ENCODE measurements around the gene TOLLIP.
A peak's percentile ranks its signal among the peaks of the same experiment; 100 is the strongest.
"Not testable (repeated sequence)": the region's sequence is repeated elsewhere in the genome, so short reads cannot be mapped to it uniquely, and the experiment has no call there.

Gene TOLLIP

GRCh38 chr11:1267441-1268100 lies 41.9 kb downstream of the TOLLIP start:
- no peak overlapping the region for H3K4me3 ChIP-seq (replicated peaks; ENCODE audit: low read depth, low read length)
- TF ChIP-seq, protein P1, sequence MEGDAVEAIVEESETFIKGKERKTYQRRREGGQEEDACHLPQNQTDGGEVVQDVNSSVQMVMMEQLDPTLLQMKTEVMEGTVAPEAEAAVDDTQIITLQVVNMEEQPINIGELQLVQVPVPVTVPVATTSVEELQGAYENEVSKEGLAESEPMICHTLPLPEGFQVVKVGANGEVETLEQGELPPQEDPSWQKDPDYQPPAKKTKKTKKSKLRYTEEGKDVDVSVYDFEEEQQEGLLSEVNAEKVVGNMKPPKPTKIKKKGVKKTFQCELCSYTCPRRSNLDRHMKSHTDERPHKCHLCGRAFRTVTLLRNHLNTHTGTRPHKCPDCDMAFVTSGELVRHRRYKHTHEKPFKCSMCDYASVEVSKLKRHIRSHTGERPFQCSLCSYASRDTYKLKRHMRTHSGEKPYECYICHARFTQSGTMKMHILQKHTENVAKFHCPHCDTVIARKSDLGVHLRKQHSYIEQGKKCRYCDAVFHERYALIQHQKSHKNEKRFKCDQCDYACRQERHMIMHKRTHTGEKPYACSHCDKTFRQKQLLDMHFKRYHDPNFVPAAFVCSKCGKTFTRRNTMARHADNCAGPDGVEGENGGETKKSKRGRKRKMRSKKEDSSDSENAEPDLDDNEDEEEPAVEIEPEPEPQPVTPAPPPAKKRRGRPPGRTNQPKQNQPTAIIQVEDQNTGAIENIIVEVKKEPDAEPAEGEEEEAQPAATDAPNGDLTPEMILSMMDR (IDR thresholded peaks at IDR 0.05; ENCODE audit: low read length, missing control alignments): no peak
- no peak for DNase-seq (ENCODE audit: low read depth)

GRCh38 chr11:1266976-1267375 lies 42.5 kb downstream of the TOLLIP start:
- H3K4me3 ChIP-seq (replicated peaks; ENCODE audit: low read depth, low read length); DNase-seq (ENCODE audit: low read depth): not testable (repeated sequence)

DNA sequence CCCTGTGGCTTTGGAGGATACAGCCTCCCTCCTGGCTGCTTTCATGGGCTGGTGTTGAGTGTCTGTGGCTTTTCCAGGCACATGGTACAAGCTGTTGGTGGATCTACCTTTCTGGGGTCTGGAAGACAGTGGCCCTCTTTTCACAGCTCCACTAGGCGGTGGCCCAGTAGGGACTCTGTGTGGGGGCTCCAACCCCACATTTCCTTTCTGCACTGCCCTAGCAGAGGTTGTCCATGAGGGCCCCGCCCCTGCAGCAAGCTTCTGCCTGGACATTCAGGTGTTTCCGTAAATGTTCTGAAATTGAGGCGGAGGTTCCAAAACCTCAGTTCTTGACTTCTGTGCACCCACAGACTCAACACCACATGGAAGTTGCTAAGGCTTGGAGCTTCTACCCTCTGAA lies 44.0 kb downstream of the TOLLIP start:
- DNase-seq (ENCODE audit: low read depth); H3K4me3 ChIP-seq (replicated peaks; ENCODE audit: low read depth, low read length): not testable (repeated sequence)

- not testable (repeated sequence) for H3K4me3 ChIP-seq (replicated peaks; ENCODE audit: low read depth, low read length)
- TF ChIP-seq, protein P1 (IDR thresholded peaks at IDR 0.05; ENCODE audit: low read length, missing control alignments): peak; percentile 57
- DNase-seq (ENCODE audit: low read depth): peak; percentile 85
Observed at GRCh38 chr11:1264444-1264843, 45.0 kb downstream of the TOLLIP start.

GRCh38 chr11:1263010-1263409 lies 46.4 kb downstream of the TOLLIP start:
- no peak for DNase-seq (ENCODE audit: low read depth)
- TF ChIP-seq, protein P1 (IDR thresholded peaks at IDR 0.05; ENCODE audit: low read length, missing control alignments): no peak
- H3K4me3 ChIP-seq (replicated peaks; ENCODE audit: low read depth, low read length): peak overlapping the region; percentile 10

- peak; percentile 92 for DNase-seq (ENCODE audit: low read depth)
- TF ChIP-seq, protein P1 (IDR thresholded peaks at IDR 0.05; ENCODE audit: low read length, missing control alignments): no peak
- peak overlapping the region; percentile 46 for H3K4me3 ChIP-seq (replicated peaks; ENCODE audit: low read depth, low read length)
Observed at GRCh38 chr11:1262172-1263006, 47.0 kb downstream of the TOLLIP start.

DNA sequence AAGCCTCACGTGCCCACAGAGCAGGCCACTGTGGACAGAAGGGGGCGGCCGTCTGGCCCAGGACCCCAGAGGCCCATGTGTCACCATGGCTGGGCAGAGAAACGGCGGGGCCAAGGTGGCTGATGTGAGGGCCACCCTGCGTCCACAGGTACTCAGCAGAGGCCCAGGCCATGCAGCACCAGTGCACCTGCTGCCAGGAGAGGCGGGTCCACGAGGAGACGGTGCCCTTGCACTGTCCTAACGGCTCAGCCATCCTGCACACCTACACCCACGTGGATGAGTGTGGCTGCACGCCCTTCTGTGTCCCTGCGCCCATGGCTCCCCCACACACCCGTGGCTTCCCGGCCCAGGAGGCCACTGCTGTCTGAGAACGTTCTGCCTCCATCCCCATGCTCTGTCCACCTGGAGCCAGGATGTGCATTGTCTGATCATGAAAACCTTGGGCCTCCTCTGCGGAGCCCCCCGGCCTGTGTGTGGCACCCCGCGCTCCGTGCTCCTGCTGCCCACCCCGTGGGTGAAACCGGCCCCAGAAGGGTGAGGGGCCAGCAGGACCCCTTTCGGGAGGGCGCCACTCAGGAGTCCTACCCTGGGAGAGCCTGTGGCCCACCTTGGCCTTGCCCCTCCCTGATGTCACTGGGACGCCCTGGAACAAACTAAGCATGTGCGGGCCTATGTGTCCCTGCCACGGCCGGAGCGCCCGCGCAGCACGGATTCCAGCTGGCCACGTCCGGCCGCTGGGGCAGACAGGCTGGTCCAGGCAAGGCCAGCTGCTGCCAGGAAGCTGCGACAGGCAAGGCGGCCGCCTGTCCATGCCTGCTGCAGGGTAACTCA lies 48.0 kb downstream of the TOLLIP start:
- DNase-seq (ENCODE audit: low read depth): no peak
- no peak overlapping the region for H3K4me3 ChIP-seq (replicated peaks; ENCODE audit: low read depth, low read length)
- TF ChIP-seq, protein P1 (IDR thresholded peaks at IDR 0.05; ENCODE audit: low read length, missing control alignments): no peak
